ENCODE results near the gene FBXO38. TPM values are rescaled to one million over a fixed set of nuclear protein-coding genes. Genes with fewer than 3 reads are reported as not detected.

Gene FBXO38
- total RNA-seq, 1 donor from 2014 or later, result 132 TPM

- Mint-ChIP-seq H3K27ac (ENCODE audit: unreplicated experiment) (no peak overlapping the region), H3K27me3 (ENCODE audit: unreplicated experiment) (peaks cover 7% of the 10 kb centered on the region), H3K36me3 (ENCODE audit: unreplicated experiment) (no peaks in the 10 kb centered on the region), H3K4me1 (ENCODE audit: low read depth, unreplicated experiment) (no peaks in the 10 kb centered on the region), H3K9me3 (ENCODE audit: unreplicated experiment) (no peaks in the 10 kb centered on the region), H3K4me3 (ENCODE audit: unreplicated experiment) (no peak overlapping the region)
- no peak for DNase-seq
- TF ChIP-seq CTCF (IDR thresholded peaks at IDR 0.05; ENCODE audit: partially characterized antibody, unreplicated experiment), result no peak
Measured at GRCh38 chr5:148482196-148482595, 98.4 kb downstream of the FBXO38 start.

- Mint-ChIP-seq H3K9me3 (ENCODE audit: unreplicated experiment) (no peaks in the 10 kb centered on the region), H3K27me3 (ENCODE audit: unreplicated experiment) (peaks cover 7% of the 10 kb centered on the region), H3K4me1 (ENCODE audit: low read depth, unreplicated experiment) (no peaks in the 10 kb centered on the region), H3K27ac (ENCODE audit: unreplicated experiment) (no peak overlapping the region), H3K4me3 (ENCODE audit: unreplicated experiment) (no peak overlapping the region), H3K36me3 (ENCODE audit: unreplicated experiment) (no peaks in the 10 kb centered on the region)
- DNase-seq, result peak; percentile 79
- TF ChIP-seq CTCF (IDR thresholded peaks at IDR 0.05; ENCODE audit: partially characterized antibody, unreplicated experiment), result peak; percentile 77
Measured at GRCh38 chr5:148482697-148483462, 99.1 kb downstream of the FBXO38 start.

- no peak overlapping the region for H3K4me3 Mint-ChIP-seq (ENCODE audit: unreplicated experiment)
- peaks cover 7% of the 10 kb centered on the region for H3K27me3 Mint-ChIP-seq (ENCODE audit: unreplicated experiment)
- no peak for DNase-seq
- no peak overlapping the region for H3K27ac Mint-ChIP-seq (ENCODE audit: unreplicated experiment)
- no peaks in the 10 kb centered on the region for H3K36me3 Mint-ChIP-seq (ENCODE audit: unreplicated experiment)
- no peak for TF ChIP-seq CTCF (IDR thresholded peaks at IDR 0.05; ENCODE audit: partially characterized antibody, unreplicated experiment)
- H3K4me1 Mint-ChIP-seq (ENCODE audit: low read depth, unreplicated experiment), result no peaks in the 10 kb centered on the region
- no peaks in the 10 kb centered on the region for H3K9me3 Mint-ChIP-seq (ENCODE audit: unreplicated experiment)
Measured at GRCh38 chr5:148483750-148484149, 100.0 kb downstream of the FBXO38 start.

GRCh38 chr5:148484651-148485050 is 100.9 kb downstream of the FBXO38 start:
- no peak for TF ChIP-seq CTCF (IDR thresholded peaks at IDR 0.05; ENCODE audit: partially characterized antibody, unreplicated experiment)
- no peak for DNase-seq
- no peak overlapping the region for H3K4me3 Mint-ChIP-seq (ENCODE audit: unreplicated experiment)
- no peak overlapping the region for H3K27ac Mint-ChIP-seq (ENCODE audit: unreplicated experiment)
- no peaks in the 10 kb centered on the region for H3K36me3 Mint-ChIP-seq (ENCODE audit: unreplicated experiment)
- peaks cover 7% of the 10 kb centered on the region for H3K27me3 Mint-ChIP-seq (ENCODE audit: unreplicated experiment)
- H3K9me3 Mint-ChIP-seq (ENCODE audit: unreplicated experiment), result no peaks in the 10 kb centered on the region
- no peaks in the 10 kb centered on the region for H3K4me1 Mint-ChIP-seq (ENCODE audit: low read depth, unreplicated experiment)

GRCh38 chr5:148486456-148486855 is 102.7 kb downstream of the FBXO38 start:
- Mint-ChIP-seq H3K4me1 (ENCODE audit: low read depth, unreplicated experiment) (no peaks in the 10 kb centered on the region), H3K27ac (ENCODE audit: unreplicated experiment) (no peak overlapping the region), H3K36me3 (ENCODE audit: unreplicated experiment) (no peaks in the 10 kb centered on the region), H3K4me3 (ENCODE audit: unreplicated experiment) (no peak overlapping the region), H3K9me3 (ENCODE audit: unreplicated experiment) (no peaks in the 10 kb centered on the region), H3K27me3 (ENCODE audit: unreplicated experiment) (peaks cover 7% of the 10 kb centered on the region)
- no peak for TF ChIP-seq CTCF (IDR thresholded peaks at IDR 0.05; ENCODE audit: partially characterized antibody, unreplicated experiment)
- no peak for DNase-seq
